ENCODE data around the gene MAGOH.

GRCh38 chr1:53272349-53272748 lies 34.0 kb upstream of the MAGOH start:
- no peak for TF ChIP-seq CTCF (IDR thresholded peaks at IDR 0.05)
- no peak for TF ChIP-seq EP300 (IDR thresholded peaks at IDR 0.05)
- no peak for TF ChIP-seq POLR2A (IDR thresholded peaks at IDR 0.05)

Measured in stomach (tissue), 4 donors.